NCI-H1436 treated with DMSO at 0.1 percent for 48 hours (cell line): ENCODE data around the gene RPL15.

Source experiments
- DNase-seq: peaks from one replicate; lab custom pipeline; 2025; lab: John Stamatoyannopoulos, UW

Gene RPL15

GRCh38 chr3:23931597-23931996 lies 14.7 kb downstream of the RPL15 start:
- DNase-seq: no peak

GRCh38 chr3:23932571-23932970 lies 15.6 kb downstream of the RPL15 start:
- no peak for DNase-seq

GRCh38 chr3:23934253-23934652 lies 17.3 kb downstream of the RPL15 start:
- no peak for DNase-seq

- DNase-seq: no peak
These were observed 20.4 kb downstream of the RPL15 start for GRCh38 chr3:23937296-23937695.

DNA sequence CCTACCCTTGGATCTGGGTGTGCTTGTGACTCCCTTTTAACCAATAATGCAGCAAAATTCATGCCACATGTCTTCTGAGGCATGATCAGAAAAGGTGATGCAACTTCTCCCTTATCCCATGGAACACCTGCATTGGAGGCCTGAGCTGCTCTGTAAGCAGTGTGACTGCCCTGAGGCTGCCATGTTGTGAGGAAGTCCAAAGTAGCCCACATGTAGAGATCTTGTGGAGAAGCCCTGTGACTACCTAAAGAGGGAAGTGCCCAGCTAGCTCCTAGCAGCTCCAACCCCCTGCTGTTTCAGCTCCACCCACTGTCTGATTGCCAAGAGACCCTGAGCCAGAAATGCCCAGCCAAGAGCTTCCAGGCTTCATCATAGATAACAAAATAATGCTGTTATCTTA lies 21.8 kb downstream of the RPL15 start:
- DNase-seq: no peak

- no peak for DNase-seq
These were observed 23.8 kb downstream of the RPL15 start for GRCh38 chr3:23940775-23941174.

- DNase-seq: no peak
These were observed 24.5 kb downstream of the RPL15 start for GRCh38 chr3:23941440-23941839.

DNA sequence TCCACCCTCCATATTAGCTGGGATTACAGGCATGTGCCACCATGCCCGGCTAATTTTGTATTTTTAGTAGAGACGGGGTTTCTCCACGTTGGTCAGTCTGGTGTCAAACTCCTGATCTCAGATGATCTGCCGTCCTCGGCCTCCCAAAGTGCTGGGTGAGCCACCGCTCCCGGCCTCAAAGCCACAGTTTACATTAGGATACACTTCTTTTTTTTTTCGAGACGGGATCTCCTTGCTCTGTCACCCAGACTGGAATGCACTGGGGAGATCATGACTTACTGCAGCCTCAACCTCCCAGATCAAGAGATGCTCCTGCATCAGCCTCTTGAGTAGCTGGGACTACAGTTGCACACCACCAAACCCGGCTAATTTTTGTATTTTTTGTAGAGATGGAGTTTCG lies 25.6 kb downstream of the RPL15 start:
- DNase-seq: no peak

DNA sequence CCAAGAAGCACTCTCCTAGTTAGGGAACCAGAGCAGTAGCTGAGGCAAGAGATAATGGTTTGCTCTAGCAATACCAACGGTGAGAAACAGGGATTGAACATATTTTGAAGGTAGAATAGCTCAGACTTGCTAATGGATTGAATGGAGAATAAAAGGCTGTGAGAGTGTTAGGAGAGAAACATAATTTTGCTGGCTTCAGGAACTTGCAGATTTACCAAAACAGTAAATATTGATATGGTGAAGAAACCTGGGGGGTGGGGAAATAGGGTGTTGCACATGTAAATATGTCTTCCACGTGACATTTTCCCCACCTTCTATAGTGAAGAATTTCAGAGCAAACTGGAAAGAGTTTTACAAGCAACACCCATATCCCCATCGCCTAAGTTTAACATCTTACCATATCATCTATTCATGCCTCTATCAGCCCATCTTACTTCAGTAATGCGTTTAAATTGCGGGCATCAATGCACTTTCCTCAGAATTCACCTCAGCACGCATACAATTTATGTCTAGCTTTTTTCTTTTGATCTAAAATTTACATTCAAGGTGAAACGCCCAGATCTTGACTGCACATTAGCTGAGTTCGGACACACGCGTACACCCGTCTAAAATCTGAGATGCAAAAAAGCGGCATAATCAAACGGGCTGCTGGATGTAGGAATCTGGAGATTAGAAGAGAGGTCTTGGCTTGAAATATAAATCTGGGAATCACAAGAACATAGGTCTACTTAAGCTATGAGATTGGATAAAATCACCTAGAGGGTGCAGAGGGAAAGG lies 27.3 kb downstream of the RPL15 start:
- no peak for DNase-seq

DNA sequence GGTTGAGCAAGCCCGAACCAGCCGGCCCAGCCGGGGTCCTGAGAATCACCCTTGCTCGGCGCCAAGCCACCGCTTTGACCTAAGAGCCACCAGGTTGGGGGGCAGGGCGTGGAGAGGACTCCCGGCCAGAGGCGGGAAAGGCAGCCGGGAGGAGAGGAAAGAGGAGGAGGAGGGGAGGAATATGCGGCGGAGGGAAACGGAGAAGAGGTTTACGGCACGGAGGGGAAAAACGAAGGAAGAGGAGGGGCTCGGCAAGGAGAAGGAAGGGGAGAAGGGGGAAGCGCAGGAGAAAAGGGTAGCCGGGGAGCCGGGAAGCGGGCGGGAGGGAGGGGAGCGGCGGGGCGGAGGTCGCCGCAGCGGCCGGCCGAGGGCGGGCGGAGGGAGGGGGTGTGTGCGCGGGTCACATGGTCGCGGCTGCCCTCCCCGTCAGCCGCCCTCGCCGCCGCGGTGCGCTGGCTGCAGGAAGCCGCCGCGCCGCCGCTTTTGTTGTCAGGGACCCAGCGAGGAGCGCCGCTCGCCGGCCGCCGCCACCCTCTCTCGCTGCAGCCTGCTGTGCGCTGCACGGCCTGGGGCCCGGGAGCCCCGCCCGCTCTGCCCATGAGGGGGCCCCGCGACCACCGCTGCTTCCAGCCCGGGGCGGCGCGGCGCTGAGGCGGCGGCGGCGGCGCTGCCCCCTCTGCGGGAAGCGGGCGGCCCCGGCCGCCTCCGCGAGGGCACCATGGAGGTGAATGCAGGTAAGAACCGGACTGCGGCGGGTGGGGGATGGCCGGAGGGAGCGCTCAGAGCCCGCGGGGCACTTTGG lies 28.1 kb downstream of the RPL15 start, which contains the start of gene NR1D2:
NR1D2 (plus strand) TSS at position 426 of the 802 bp plus-strand sequence; CDS start at position 719, 293 bp downstream.
- no peak for DNase-seq

GRCh38 chr3:23945663-23945912 lies 28.7 kb downstream of the RPL15 start:
- DNase-seq: no peak

- DNase-seq: peak; percentile 67
These were observed 29.2 kb downstream of the RPL15 start for GRCh38 chr3:23945913-23946687.

GRCh38 chr3:23948761-23949160 lies 31.8 kb downstream of the RPL15 start:
- DNase-seq: no peak

- DNase-seq: no peak
These were observed 32.9 kb downstream of the RPL15 start for GRCh38 chr3:23949784-23950183.

GRCh38 chr3:23950293-23950692 lies 33.4 kb downstream of the RPL15 start:
- no peak for DNase-seq

- DNase-seq: no peak
These were observed 35.7 kb downstream of the RPL15 start for GRCh38 chr3:23952646-23953045.

DNA sequence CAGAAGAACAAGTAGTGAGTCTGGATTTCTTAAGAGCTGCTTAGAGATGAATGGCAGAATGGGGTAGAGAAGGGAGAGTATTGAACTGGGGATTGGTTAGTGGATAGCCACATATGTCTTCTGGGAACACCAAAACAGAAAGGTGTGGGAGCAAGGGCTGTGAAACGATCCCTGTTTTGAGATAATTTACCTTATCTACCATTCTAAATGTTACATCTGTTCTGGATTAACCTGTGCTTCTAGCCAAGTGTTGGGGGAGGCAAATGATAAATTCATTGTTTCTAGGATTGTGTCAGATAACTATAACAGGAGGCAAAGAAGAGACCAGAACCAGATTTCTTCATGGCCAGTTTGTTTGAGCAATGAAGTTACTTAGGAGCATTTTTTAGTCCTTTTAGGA lies 36.6 kb downstream of the RPL15 start:
- DNase-seq: no peak

DNA sequence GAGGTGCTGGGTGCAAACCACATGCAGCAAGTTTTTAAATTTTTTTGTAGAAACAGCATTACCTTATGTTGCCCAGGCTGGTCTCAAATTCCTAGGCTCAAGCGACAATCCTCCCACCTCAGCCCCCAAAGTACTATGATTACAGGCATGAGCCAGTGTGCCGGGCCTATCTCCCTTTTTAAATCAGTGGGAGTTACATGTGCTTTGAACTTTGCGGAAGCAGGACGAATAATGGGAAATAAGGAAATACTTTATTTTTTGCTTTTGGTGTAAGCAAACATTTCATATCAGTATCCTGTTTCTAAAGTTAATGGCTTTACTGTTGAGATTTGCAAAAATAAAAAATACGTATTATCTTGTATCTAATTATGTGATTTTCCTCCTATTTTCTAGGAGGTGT lies 37.2 kb downstream of the RPL15 start:
- no peak for DNase-seq

- no peak for DNase-seq
These were observed 39.8 kb downstream of the RPL15 start for GRCh38 chr3:23956701-23957100.

GRCh38 chr3:23959135-23959900 lies 42.4 kb downstream of the RPL15 start:
- DNase-seq: no peak

GRCh38 chr3:23960649-23961048 lies 43.7 kb downstream of the RPL15 start:
- no peak for DNase-seq

- DNase-seq: no peak
These were observed 44.1 kb downstream of the RPL15 start for GRCh38 chr3:23961066-23961465.
